Large intestine (tissue), 3 donors: ENCODE data around the gene LRRC8D. TPM values are rescaled to one million over a fixed set of nuclear protein-coding genes. Genes with fewer than 3 reads are reported as not detected.

ENCODE experiments used
- DNase-seq, 2 donors: peaks; one replicate each; pipeline versions ENCODE4 v3.0.0 to v3.0.0-alpha.2; 2013
- H3K27ac ChIP-seq: one replicate; pipeline ENCODE4 v1.5.1; 2013; ENCODE audit warnings: low read length
- H3K27me3 ChIP-seq: 2 replicates; pipeline ENCODE4 v1.6.1; 2013; ENCODE audit warnings: low read length; ENCODE audit not compliant: control insufficient read depth, insufficient read depth
- H3K36me3 ChIP-seq: 2 replicates; pipeline ENCODE4 v1.6.1; 2013; ENCODE audit warnings: low read length; ENCODE audit not compliant: control insufficient read depth, insufficient read depth
- H3K4me1 ChIP-seq: one replicate; pipeline ENCODE4 v1.6.1; 2013; ENCODE audit warnings: low read length; ENCODE audit not compliant: control insufficient read depth, insufficient read depth
- H3K4me3 ChIP-seq: one replicate; pipeline ENCODE4 v1.5.1; 2013; ENCODE audit warnings: low read length
- H3K9me3 ChIP-seq: one replicate; pipeline ENCODE4 v1.6.1; 2013; ENCODE audit warnings: mild to moderate bottlenecking, low read depth, low read length, moderate library complexity; ENCODE audit not compliant: control insufficient read depth
- WGBS: methylation state at CpG from one replicate; pipeline ENCODE4 v1.1.5; 2013; ENCODE audit warnings: low lambda C conversion rate; ENCODE audit not compliant: insufficient coverage; 5-methylcytosine and 5-hydroxymethylcytosine counted together
- polyA plus RNA-seq: library from polyadenylated mRNA; unstranded; fragments of 120-200 nt; gene quantifications from one replicate; pipeline ENCODE4 v1.2.1, GENCODE V29; 2013

The LRRC8D gene
- polyA plus RNA-seq, 1 donor = 33.3 TPM

GRCh38 chr1:89842567-89843272, 21.9 kb downstream of the LRRC8D start:
- peaks cover 4% of the 10 kb centered on the region for H3K36me3 ChIP-seq
- peak overlapping the region; percentile 73 for H3K27ac ChIP-seq
- H3K4me3 ChIP-seq = peak overlapping the region; percentile 81
- no peaks in the 10 kb centered on the region for H3K27me3 ChIP-seq
- H3K9me3 ChIP-seq = no peaks in the 10 kb centered on the region
- 0% methylated on average over 1 of the region's 9 CpGs for WGBS
- H3K4me1 ChIP-seq = peaks cover 4% of the 10 kb centered on the region
- DNase-seq = peak; percentile 45 to 74

DNA sequence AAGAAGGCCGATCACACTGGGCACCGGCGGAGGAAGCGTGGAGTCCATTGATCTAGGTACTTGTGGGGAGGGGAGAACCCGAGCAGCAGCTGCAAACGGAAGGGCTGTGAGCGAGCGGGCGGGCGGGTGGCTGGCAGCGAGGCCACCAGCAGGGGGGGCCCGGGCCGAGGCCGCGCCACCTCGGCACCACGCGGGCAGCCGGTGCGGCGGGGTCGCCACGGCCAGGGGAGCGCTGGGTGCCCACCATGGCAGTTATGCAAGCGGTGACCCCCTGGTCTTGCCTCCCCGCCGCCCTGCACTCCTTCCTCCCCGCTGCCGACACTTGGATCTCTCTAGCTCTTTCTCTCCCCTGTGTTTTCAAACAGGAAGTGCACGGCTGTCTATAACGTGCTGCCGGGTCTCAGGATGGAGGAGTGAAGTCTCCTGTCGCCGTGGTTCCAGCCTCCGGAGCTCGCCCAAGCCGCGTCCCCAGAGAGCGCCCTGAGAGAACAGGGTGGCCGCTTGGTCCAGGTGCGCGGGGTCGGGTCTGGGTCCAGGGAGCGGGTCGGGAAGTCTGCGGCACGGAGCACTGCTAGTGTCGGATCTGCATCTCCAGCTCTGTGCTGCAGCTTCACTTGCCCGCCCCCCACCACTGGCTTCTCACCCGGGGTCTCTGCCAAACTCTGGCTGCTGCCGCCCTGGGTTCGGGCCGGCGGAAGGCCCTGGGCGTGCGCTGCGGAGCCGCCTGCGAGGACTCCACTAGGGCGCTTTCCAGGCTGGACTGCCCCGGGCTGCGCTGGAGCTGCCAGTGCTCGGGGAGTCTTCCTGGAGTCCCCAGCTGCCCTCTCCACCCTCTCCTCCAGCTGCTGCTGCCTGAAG, 22.7 kb downstream of the LRRC8D start:
- Histone ChIP-seq H3K4me3 (peak overlapping the region; percentile 81), H3K9me3 (no peaks in the 10 kb centered on the region), H3K27ac (peak overlapping the region; percentile 73), H3K36me3 (peaks cover 8% of the 10 kb centered on the region), H3K27me3 (no peaks in the 10 kb centered on the region), H3K4me1 (peaks cover 4% of the 10 kb centered on the region)
- DNase-seq = peak; percentile 62 to 82
- no CpG with 5 or more reads among the region's 63 CpGs for WGBS

GRCh38 chr1:89844241-89844807, 23.5 kb downstream of the LRRC8D start:
- 65% methylated on average over 2 of the region's 7 CpGs for WGBS
- no peaks in the 10 kb centered on the region for H3K27me3 ChIP-seq
- peaks cover 8% of the 10 kb centered on the region for H3K36me3 ChIP-seq
- H3K4me1 ChIP-seq = peaks cover 4% of the 10 kb centered on the region
- H3K27ac ChIP-seq = peak overlapping the region; percentile 73
- no peak for DNase-seq
- H3K9me3 ChIP-seq = no peaks in the 10 kb centered on the region
- H3K4me3 ChIP-seq = peak overlapping the region; percentile 81

- no peaks in the 10 kb centered on the region for H3K27me3 ChIP-seq
- no peak for DNase-seq
- H3K9me3 ChIP-seq = no peaks in the 10 kb centered on the region
- WGBS = 80% methylated on average over 1 of the region's 5 CpGs
- H3K27ac ChIP-seq = no peak overlapping the region
- peaks cover 8% of the 10 kb centered on the region for H3K36me3 ChIP-seq
- H3K4me1 ChIP-seq = peaks cover 4% of the 10 kb centered on the region
- no peak overlapping the region for H3K4me3 ChIP-seq
Measured at GRCh38 chr1:89844860-89845259, 24.0 kb downstream of the LRRC8D start.

DNA sequence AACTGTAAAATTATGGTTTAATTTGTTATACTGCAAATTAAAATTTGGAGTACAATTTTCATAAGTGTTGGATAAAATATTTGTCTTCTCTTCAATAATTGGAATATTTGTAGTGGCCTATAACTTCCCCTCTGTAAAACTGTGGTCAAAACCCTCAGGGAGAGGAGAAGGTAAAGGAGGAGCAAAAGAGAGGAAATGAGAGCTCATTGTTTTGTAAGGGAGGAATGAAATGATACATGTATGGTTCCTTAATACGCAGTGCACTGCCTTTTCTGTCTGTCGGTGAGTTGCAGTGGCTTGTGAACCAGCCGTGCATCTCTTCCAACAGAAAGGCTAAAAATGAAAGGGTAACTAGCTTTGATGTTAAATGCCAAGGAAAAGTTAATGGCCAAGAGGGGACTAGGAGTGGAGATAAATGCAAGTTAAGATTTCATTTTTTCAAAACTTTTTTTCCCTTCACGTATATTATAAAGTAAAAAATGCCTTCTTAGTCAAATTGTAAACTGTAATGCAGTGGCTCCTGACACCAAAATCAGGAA, 26.4 kb downstream of the LRRC8D start:
- no peak overlapping the region for H3K4me3 ChIP-seq
- WGBS = 100% methylated on average over 1 of the region's 4 CpGs
- peaks cover 8% of the 10 kb centered on the region for H3K36me3 ChIP-seq
- H3K9me3 ChIP-seq = no peaks in the 10 kb centered on the region
- H3K27ac ChIP-seq = no peak overlapping the region
- DNase-seq = no peak
- no peaks in the 10 kb centered on the region for H3K27me3 ChIP-seq
- H3K4me1 ChIP-seq = peaks cover 4% of the 10 kb centered on the region

DNA sequence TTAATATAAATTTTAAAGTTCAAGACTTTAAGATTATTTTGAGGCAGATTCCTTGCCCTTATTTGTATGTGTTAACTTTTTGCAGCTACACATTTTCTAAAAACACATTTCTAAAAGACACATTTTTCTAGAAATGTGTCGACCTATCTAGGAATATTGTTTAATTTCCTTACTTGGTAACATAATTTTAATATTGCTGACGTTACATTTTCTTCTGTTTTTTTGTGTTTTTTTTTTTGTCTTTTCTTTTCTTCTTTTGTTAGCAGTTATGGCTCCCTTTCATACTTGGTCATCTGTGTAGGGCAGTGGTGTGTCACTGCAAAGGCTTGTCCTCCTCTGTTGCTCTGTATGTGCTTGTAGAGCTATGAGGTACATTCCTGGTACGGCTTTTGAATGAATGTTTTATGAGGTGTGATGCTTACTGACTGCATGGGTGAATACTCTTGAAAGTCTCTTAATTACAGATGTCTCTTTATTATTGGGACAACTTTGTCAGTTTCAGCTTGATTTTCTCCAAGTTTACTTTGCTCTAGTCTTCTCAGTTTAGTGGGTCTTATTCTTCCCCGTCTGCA, 30.1 kb downstream of the LRRC8D start:
- no peaks in the 10 kb centered on the region for H3K27me3 ChIP-seq
- H3K9me3 ChIP-seq = no peaks in the 10 kb centered on the region
- WGBS = 96% methylated on average over 3 of the region's 4 CpGs
- peaks cover 19% of the 10 kb centered on the region for H3K36me3 ChIP-seq
- peaks cover 2% of the 10 kb centered on the region for H3K4me1 ChIP-seq
- H3K27ac ChIP-seq = no peak overlapping the region
- no peak overlapping the region for H3K4me3 ChIP-seq
- no peak for DNase-seq

DNA sequence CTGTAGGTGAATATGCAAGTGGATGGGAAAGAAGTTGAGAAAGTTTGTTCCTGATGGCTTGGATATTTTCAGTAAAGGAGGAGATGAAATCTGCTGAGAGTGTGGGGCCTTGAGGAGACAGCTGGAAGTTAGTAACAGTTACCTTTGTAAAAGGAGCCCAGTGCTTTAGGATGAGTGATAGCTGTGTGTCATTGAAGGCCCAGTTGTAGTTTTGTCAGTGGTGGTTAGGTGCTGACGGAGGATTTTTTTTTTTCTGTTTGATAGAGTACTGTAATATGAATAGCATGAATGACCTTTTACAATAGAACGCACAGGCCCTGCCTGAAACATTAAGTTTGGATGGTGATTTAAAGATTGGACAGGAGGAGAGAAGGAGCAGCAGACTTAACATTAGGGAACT, 33.3 kb downstream of the LRRC8D start:
- H3K27ac ChIP-seq = no peak overlapping the region
- H3K9me3 ChIP-seq = no peaks in the 10 kb centered on the region
- no peak overlapping the region for H3K4me3 ChIP-seq
- no peaks in the 10 kb centered on the region for H3K27me3 ChIP-seq
- DNase-seq = no peak
- H3K4me1 ChIP-seq = peaks cover 2% of the 10 kb centered on the region
- WGBS = no CpG with 5 or more reads among the region's 2 CpGs
- H3K36me3 ChIP-seq = peaks cover 11% of the 10 kb centered on the region

GRCh38 chr1:89855413-89856123, 34.7 kb downstream of the LRRC8D start:
- Histone ChIP-seq H3K4me3 (no peak overlapping the region), H3K27ac (no peak overlapping the region), H3K9me3 (no peaks in the 10 kb centered on the region), H3K4me1 (peaks cover 5% of the 10 kb centered on the region), H3K27me3 (no peaks in the 10 kb centered on the region), H3K36me3 (peaks cover 11% of the 10 kb centered on the region)
- WGBS = 100% methylated on average over 1 of the region's 2 CpGs
- no peak for DNase-seq

- WGBS = no CpG with 5 or more reads among the region's 3 CpGs
- no peak overlapping the region for H3K27ac ChIP-seq
- no peak overlapping the region for H3K4me3 ChIP-seq
- no peak for DNase-seq
- no peaks in the 10 kb centered on the region for H3K9me3 ChIP-seq
- no peaks in the 10 kb centered on the region for H3K27me3 ChIP-seq
- no peaks in the 10 kb centered on the region for H3K36me3 ChIP-seq
- peaks cover 20% of the 10 kb centered on the region for H3K4me1 ChIP-seq
Measured at GRCh38 chr1:89863165-89863830, 42.5 kb downstream of the LRRC8D start.
